GM12873 (cell line): ENCODE results near the gene ARHGAP5.

Experiments
- CTCF ChIP-seq: IDR thresholded peaks from 2 replicates; pipeline ENCODE4 v1.5.1; 2012; ENCODE audit warnings: low read depth, mild to moderate bottlenecking, moderate library complexity, low read length, control low read depth; ENCODE audit not compliant: insufficient read depth; ENCODE audit errors: missing control alignments

The ARHGAP5 gene

DNA sequence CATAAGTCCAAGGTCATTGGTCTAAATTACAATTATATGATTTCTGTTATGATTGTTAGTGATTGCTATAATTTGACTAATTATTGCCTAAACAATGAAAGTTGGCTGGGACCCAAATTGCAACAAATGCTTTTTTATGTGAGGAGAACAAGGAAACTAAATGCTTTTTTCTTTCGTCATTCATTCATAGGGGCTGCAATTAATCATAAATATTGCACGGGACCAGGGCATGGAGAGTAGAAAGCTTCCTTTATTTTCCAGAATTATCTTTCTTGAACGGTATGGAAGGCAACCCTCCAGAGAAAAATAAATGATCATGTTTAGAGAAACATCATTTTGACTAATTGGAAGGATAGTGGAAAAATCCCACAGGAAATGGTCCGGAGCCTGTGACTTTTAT is 32.6 kb upstream of the ARHGAP5 start:
- no peak for TF ChIP-seq CTCF

DNA sequence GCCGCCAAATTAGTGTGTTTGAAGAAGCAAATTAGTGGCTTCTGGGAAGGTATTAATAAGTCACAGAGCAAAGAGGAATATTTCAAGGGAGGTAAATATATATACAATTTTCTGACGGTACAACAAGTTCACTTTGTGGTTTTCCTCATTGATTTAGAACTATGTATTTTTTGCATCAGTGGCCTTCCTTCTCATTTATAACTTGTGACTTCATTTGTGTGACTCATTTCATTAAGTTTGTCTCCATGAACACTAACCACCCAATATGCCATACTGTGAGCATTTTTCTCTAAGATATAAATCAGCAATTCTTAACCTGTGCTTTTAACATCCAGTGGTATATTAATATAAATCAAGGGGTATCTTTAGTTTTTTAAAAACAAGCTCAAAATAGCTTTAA is 29.3 kb upstream of the ARHGAP5 start:
- TF ChIP-seq CTCF, result no peak

- TF ChIP-seq CTCF, result no peak
Measured at GRCh38 chr14:32049361-32050088, 27.6 kb upstream of the ARHGAP5 start.

DNA sequence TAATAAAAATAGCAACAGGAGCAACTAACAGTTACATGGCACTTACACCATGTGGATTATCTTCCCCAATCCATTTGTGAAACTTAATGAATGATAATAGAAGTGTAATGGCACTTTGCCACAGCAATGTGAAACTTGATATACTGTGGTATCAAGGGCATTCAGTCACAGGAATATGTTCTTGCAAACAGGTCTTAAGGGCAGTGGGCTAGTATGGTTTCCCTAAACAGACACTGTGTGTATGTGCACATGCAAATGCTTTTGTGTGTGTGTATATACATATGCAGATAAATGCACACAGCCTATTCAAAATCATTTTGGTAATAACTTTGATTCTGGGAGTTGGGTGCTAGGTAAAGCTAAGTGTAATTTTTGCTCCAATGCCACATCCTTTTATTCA is 26.2 kb upstream of the ARHGAP5 start:
- TF ChIP-seq CTCF, result no peak

DNA sequence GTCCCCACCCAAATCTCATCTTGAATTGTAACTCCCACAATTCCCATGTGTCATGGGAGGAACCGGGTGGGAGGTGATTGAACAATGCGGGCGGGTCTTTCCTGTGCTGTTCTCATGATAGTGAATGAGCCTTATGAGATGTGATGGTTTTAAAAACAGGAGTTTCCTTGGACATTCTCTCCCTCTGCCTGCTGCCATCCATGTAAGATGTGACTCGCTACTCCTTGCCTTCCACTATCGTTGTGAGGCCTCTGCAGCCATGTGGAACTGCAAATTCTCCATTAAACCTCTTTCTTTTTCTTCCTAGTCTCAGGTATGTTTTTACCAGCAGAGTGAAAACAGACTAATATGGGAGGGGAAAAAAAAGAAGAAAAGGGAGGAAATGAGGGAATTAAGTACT is 22.6 kb upstream of the ARHGAP5 start:
- TF ChIP-seq CTCF, result no peak

DNA sequence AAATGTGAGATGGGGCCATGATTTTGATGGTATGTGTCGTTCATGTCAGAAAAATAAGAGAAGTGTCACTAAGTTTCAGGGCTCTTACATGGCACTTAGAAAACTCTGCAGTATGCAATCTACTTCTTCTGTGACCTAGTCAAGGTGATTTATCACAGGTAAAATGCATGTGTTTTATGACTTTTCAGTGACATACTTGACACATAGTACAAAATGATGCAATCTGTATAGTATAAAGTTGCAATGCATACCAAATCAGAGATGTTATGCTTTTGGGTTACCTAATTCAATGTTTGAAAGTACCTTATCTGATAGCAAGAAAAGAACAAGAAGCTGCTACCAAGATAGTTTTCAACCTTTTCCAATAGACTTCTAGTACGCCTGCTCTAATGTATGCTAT is 21.9 kb upstream of the ARHGAP5 start:
- no peak for TF ChIP-seq CTCF

GRCh38 chr14:32059702-32060101 is 17.4 kb upstream of the ARHGAP5 start:
- no peak for TF ChIP-seq CTCF
